ENCODE data around the gene ENTPD1. TPM values are rescaled to one million over a fixed set of nuclear protein-coding genes. Genes with fewer than 3 reads are reported as not detected.

Gene ENTPD1
- total RNA-seq, 1 experiment from 2014 or later, result 0.92 TPM

GRCh38 chr10:95759233-95759826 lies 3.4 kb downstream of the ENTPD1 start:
- no peak for TF ChIP-seq EZH2 (IDR thresholded peaks at IDR 0.05; ENCODE audit: borderline replicate concordance, low read depth, low read length, poor library complexity, severe bottlenecking)
- no peak for TF ChIP-seq CTCF (conservative IDR thresholded peaks at IDR 0.05; ENCODE audit: low read depth, low read length)
- Histone ChIP-seq H3K27ac (ENCODE audit: low read depth, low read length, poor library complexity, severe bottlenecking) (no peak overlapping the region), H3K9me3 (ENCODE audit: low read depth, low read length, poor library complexity, severe bottlenecking) (no peaks in the 10 kb centered on the region), H3K36me3 (ENCODE audit: insufficient read depth, low read length, poor library complexity, severe bottlenecking) (no peaks in the 10 kb centered on the region), H3K4me1 (ENCODE audit: insufficient read depth, low read length, poor library complexity, severe bottlenecking) (peaks cover 7% of the 10 kb centered on the region), H3K4me3 (ENCODE audit: low read depth, low read length, poor library complexity, severe bottlenecking) (no peak overlapping the region), H3K27me3 (replicated peaks; ENCODE audit: insufficient read depth, low read depth, low read length, poor library complexity) (no peaks in the 10 kb centered on the region)
- BruUV-seq (replicated peaks), result no TSS peak
- DNase-seq (ENCODE audit: low spot score), result no peak
- CTCF ChIA-PET, result no interaction called here
- intact Hi-C loops (cut with micrococcal nuclease; ENCODE audit: unreplicated experiment), result no loop called here
- POLR2A ChIA-PET (ENCODE audit: low non-redundant PET), result interaction anchor here (0.7 kb wide), 1 partner anchor 986 kb away, joined by 3 read pairs; no protein-coding TSS in a partner anchor

- intact Hi-C loops (cut with micrococcal nuclease; ENCODE audit: unreplicated experiment), result no loop called here
- CTCF ChIA-PET, result no interaction called here
- no peaks in the 10 kb centered on the region for H3K9me3 ChIP-seq (ENCODE audit: low read depth, low read length, poor library complexity, severe bottlenecking)
- H3K4me3 ChIP-seq (ENCODE audit: low read depth, low read length, poor library complexity, severe bottlenecking), result no peak overlapping the region
- POLR2A ChIA-PET (ENCODE audit: low non-redundant PET), result no interaction called here
- H3K36me3 ChIP-seq (ENCODE audit: insufficient read depth, low read length, poor library complexity, severe bottlenecking), result no peaks in the 10 kb centered on the region
- no TSS peak for BruUV-seq (replicated peaks)
- no peaks in the 10 kb centered on the region for H3K27me3 ChIP-seq (replicated peaks; ENCODE audit: insufficient read depth, low read depth, low read length, poor library complexity)
- DNase-seq (ENCODE audit: low spot score), result no peak
- no peaks in the 10 kb centered on the region for H3K4me1 ChIP-seq (ENCODE audit: insufficient read depth, low read length, poor library complexity, severe bottlenecking)
- no peak overlapping the region for H3K27ac ChIP-seq (ENCODE audit: low read depth, low read length, poor library complexity, severe bottlenecking)
- TF ChIP-seq CTCF (conservative IDR thresholded peaks at IDR 0.05; ENCODE audit: low read depth, low read length) (no peak), EZH2 (IDR thresholded peaks at IDR 0.05; ENCODE audit: borderline replicate concordance, low read depth, low read length, poor library complexity, severe bottlenecking) (no peak)
These were observed 6.1 kb downstream of the ENTPD1 start for GRCh38 chr10:95761939-95762492.

GRCh38 chr10:95767884-95768556 lies 12.1 kb downstream of the ENTPD1 start:
- CTCF ChIA-PET, result no interaction called here

More at GRCh38 chr10:95767884-95768556, 12.1 kb downstream of the ENTPD1 start:
- no peaks in the 10 kb centered on the region for H3K4me1 ChIP-seq (ENCODE audit: insufficient read depth, low read length, poor library complexity, severe bottlenecking)
- intact Hi-C loops (cut with micrococcal nuclease; ENCODE audit: unreplicated experiment), result no loop called here
- H3K9me3 ChIP-seq (ENCODE audit: low read depth, low read length, poor library complexity, severe bottlenecking), result no peaks in the 10 kb centered on the region
- DNase-seq (ENCODE audit: low spot score), result no peak
- BruUV-seq (replicated peaks), result no TSS peak
- TF ChIP-seq CTCF (conservative IDR thresholded peaks at IDR 0.05; ENCODE audit: low read depth, low read length) (no peak), EZH2 (IDR thresholded peaks at IDR 0.05; ENCODE audit: borderline replicate concordance, low read depth, low read length, poor library complexity, severe bottlenecking) (no peak)
- no peak overlapping the region for H3K4me3 ChIP-seq (ENCODE audit: low read depth, low read length, poor library complexity, severe bottlenecking)
- POLR2A ChIA-PET (ENCODE audit: low non-redundant PET), result no interaction called here
- no peaks in the 10 kb centered on the region for H3K36me3 ChIP-seq (ENCODE audit: insufficient read depth, low read length, poor library complexity, severe bottlenecking)
- no peaks in the 10 kb centered on the region for H3K27me3 ChIP-seq (replicated peaks; ENCODE audit: insufficient read depth, low read depth, low read length, poor library complexity)
- H3K27ac ChIP-seq (ENCODE audit: low read depth, low read length, poor library complexity, severe bottlenecking), result no peak overlapping the region
